Right renal cortex interstitium (tissue), 3 donors: ENCODE results near the gene HPS1. TPM values are rescaled to one million over a fixed set of nuclear protein-coding genes. Genes with fewer than 3 reads are reported as not detected.

Experiments used
- DNase-seq, 3 donors: peaks; one replicate each; pipeline ENCODE4 v3.0.0-alpha.2; 2013; ENCODE audit warnings: low read depth in 3 of 3, low spot score in 2 of 3
- polyA plus RNA-seq, 3 donors: library from polyadenylated mRNA; unstranded; fragments of 120-200 nt; gene quantifications; one replicate each; pipeline ENCODE4 v1.2.1, GENCODE V29; 2013; ENCODE audit not compliant: insufficient read length in 3 of 3

The HPS1 gene
- 10 to 100 TPM; 28.2 to 30.1 (median 29.4) TPM for polyA plus RNA-seq

DNA sequence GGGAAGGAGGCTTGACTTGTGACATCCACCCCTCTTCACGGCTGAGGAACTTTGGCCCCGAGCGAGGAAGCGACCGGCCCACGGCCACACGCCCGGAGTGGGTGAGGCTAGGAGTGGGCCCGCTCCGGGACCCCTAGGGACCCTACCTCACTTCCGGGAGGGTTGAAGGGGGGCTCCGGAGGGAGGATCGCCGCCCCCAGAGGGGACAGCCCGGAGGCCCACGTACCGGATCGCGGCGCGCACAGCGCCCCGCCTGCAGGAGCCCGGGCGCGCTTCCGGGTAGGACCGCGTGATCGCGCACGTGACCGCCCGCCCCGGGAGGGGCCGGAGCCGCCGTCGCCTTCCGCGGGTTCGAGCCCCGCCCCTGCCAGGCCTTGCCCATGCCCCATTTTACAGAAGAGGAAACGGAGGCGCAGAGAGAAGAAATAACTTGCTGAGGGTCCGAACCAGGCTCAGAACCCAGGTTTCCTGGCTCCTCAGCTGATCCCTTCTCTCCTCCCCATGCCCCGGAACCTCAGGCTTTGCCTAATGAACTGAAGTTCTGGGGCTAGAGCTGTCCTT is at the start of gene HPS1:
Gene HPS1, minus strand, starts transcription at position 275 of the 561 bp plus-strand sequence. CDS start 3,695 bp downstream, outside the sequence.
- peak in 2 of 3 donors; percentile 35 to 53 for DNase-seq

DNA sequence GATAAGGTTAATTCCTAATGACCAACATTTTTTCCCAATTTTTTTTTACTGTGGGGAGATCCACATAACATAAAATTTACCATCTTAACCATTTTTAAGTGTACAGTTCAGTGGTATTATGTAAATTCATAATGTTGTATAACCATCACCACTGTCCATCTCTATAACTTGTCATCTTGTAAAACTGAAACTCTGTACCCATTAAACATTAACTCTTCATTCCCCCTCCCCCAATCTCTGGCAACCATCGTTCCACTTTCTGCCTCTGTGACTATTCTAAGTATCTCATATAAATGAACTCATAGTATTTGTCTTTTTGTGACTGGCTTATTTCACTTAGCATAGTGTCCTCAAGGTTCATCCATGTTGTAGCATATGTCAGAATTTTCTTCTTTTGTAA is 46.0 kb upstream of the HPS1 start:
- DNase-seq, result no peak

DNA sequence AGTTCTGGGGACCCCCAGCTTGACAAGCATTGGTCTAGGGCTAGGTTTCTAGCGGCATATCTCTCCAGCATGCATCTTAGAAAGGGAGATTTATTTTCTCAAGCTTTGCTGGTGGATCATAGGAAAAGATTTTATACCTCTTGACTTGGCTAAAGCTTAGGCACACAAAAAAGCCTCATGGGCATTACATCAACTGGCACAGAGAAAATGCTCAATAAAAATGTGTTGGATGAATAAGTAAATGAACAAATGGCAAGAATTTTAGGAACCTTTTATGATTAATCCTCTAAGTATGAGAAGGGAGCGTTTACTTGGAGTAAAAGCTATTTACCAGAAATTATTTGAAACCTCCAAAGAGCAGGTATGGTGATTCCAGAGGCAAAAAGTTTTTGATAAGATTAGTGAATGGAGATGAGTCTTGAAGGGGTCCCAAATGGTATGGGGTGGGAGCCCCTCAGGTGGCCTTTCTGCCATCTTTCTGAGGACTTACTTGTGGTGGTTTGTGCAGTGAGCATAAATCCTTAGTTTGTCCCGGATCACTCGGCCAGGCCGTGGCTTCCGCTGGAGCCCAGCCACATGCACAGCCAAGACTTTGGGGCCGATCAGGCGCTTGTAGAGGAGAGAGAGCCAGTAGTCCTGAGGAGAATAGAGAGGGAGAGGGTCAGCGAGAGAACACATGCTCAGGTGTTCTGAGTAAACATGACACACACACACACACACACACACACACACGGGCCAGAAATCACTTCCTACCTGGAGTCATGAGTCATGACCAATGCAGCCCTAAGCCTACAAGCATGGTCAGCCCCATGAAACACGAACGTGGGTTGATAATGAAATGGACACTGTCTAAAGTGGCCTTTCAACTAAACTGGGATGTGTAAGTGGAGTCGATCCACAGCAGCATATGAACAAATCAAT is 43.1 kb upstream of the HPS1 start:
- DNase-seq, result no peak

DNA sequence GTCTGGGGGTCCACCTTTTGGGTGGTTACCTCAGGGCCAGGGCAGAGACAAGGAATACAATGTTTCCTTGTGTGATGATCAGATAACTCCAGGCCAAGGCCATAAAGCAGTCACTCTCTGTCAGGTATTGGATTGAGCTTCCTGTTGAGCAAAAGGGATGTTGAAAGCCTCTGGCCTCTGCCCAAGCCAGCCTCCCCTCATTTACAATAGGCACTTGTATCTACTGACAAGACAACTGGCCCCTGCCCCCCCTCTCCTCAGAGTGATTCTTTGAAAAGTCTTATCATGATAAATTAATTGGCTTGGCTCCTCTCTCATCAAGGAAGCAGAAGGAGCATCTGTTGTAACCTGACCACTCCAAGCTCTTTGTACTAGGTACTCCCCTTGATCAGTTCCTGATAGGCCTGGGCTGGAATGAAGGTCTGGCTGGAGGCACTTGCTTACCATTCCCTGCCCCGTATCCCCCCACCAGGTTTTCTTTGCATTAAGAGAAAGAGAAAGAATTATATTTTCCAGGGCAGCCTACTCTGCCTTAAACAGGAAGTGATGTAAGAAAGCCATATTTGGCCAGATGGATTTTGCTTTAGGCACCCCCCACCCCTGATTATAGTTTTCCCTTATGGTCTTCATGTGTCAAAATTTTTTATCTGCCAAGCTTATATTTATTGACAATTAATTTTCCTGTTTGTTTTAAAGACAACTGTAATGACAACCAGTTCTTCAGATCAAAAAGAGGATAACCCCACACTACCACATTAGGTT is 42.1 kb upstream of the HPS1 start:
- no peak for DNase-seq

DNA sequence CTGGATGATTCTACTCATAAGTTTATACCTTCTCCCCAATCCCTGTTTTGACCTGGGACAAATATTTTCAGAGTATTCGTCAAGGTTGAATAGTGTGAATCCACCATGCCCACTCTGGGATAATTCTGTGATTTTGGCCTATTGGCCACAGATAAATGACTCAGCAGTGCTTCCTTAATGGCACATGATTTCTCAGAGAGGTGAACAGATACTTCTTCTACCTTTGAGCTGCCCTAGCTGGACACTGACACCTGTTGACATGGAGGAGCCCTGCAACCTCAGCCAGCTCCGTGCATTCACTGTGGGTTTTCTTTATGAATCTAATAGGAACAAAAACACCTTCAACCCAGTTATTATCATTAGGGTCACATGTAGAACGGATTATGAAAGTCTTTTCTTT is 40.9 kb upstream of the HPS1 start:
- no peak for DNase-seq

DNA sequence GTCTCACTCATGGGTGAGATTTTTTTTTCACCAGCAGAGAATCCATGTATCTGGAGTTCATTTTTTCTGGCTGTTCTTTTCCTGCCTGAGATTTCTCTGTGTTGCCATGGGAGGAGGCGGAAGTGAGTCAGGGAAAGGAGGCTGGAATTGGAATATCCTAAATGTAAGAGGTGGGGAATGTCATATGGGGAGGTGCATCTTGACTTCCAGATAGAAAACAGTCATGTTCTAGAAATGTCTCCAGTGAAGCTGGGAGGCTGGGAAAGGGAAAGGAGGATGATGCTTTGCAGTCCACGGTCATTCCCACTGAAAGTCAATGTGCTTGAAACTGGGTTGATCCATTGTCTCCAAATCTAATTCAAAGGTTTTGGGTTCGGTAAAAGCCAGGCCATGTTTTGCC is 39.7 kb upstream of the HPS1 start:
- no peak for DNase-seq

DNA sequence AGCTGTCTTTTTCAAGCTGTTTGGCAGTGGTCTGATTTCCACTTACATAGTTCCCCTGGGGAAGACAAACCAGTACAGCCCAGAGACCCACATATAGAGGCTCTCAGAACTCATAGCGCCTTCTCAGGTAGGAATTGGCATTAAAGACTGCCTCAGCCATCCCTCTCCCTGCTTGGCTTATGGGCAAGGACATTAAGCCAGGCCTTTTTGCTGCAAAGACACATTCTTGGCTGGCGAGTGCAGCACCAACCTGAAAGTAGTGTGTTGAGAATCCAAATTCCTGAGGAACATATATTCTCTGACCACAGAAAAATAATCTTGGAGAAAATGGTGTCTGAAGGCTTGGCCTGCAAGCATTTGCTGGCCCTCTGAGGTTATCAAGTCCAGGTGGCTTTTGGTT is 39.2 kb upstream of the HPS1 start:
- no peak for DNase-seq

DNA sequence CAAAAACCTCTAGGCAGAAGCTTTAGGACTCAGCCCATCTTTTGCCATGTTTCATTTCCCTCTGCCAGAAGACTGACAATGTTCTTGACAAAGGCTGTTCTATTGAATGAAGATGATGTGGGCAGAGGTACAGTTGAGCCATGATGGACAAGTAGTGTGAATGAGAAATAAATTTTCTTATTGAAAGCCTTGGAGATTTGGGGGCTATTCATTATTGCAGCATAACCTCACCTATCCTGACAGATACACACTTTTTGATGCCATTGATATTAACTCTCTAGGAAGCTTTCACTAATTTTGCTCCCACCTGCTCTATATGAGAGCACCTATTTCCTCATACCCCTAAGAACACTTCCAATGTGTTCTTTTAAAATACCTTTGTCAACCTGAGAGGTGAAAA is 36.9 kb upstream of the HPS1 start:
- no peak for DNase-seq

DNA sequence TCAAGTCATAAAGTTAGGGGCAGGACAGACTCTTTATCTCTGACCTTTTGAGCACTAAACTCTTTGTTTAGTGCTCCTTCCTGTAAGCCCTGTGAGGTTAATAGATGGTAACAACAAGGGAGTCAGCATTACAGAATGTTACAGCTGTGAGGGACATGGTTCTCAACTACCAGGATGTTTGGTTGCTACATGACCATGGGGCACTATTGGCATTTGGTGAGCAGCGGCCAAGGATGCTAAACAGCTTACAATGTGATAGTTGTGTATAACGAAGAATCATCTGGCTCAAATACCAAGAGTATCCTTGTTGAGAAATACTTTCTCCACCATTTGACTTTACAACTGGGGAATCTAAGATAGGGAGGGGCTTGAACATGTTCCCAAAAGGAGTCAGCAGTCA is 35.4 kb upstream of the HPS1 start:
- DNase-seq, result no peak

DNA sequence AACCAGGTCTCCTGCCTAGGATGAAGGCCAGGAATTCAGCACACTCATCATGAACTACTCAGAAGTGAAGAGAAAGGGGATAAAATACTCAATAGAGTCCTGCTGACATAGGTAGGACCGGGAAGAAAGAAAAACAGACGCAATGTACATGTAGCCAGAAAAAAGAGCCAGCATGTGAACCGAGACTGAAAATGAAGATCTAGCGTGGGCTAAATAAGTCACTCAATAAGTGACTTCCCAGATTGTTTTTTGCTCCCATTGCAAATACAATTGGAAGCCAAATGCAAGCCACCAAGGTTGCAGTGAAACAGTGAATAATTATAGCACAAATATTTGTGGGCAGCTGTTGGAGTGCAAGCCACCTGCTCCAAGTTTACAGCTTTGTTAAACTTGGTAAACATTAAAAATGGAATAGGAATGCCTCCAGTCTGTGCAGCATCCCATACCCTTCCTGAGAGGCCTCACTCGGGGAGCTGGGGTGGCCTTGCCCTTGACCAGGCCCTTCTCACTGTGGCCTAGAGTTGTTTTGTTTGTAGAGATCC is 34.7 kb upstream of the HPS1 start:
- DNase-seq, result no peak

DNA sequence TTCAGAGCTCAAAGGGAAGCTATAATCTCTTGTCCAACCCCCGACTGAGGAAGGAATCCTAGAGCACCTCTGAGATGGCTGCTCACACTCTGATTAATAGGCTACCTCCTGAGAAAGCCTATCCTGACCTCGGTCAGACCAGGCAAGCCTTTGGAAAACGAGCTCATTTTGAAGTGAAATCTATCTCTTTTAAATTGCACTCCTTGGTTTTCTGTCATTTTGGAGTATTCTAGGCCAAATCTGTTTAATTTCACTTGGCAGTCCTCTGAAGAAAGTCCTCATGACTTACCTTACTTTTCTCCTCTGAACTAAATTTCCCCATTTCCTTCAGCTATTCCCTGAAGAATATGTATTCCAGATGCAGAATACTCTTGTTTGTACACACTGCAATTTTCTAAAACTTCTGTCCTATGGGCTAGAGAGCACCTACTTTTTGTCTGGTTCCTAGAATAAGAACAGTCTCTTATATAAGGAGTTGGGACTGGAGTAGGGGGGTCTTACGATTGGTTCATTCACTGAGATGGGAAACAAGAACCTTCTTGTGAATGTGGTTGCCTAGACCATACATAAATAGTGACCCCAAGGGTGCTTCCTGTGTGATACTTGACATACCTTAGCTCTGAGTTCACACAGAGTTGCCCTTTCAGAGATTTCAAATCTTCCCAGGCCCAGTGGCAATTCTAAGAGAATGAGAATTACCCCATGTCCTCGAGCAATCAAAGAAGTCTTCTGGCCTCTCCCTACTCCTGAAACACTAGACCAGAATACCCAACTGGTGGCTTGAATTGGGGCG is 31.9 kb upstream of the HPS1 start:
- DNase-seq, result no peak

DNA sequence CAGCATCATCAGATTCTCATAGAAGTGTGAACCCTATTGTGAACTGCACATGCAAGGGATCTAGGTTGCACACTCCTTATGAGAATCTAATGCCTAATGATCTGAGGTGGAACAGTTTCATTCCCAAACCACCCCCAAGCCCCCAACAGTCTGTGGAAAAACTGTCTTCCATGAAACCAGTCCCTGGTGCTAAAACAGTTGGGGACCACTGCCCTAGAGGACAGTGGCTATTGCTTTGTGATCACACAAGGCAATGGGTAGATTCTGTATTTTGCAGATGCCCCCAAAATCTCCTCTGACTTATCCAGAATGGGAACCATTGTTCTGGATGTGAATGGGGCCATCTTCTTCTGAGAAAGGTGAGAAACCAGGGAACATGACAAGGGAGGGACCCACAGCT is 31.1 kb upstream of the HPS1 start:
- DNase-seq, result no peak

DNA sequence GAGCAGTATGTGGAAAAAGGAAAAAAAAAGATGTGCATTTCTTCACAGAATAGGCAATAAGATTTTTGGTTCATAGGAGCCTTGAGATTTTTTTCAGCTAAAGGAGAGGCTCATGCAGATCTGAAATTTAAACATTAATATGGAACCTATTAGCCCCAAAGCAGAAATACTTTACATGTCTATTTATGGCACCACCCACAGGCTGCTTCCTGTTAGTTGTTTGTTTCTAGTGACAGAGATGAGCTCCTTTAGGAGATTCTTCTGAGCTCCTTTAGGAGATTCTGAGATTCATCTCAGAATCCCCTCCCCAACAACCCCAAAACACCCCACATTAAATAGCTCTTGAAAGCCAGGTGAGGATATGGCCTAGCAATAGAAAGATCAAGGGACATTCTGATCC is 27.9 kb upstream of the HPS1 start:
- DNase-seq, result no peak

DNA sequence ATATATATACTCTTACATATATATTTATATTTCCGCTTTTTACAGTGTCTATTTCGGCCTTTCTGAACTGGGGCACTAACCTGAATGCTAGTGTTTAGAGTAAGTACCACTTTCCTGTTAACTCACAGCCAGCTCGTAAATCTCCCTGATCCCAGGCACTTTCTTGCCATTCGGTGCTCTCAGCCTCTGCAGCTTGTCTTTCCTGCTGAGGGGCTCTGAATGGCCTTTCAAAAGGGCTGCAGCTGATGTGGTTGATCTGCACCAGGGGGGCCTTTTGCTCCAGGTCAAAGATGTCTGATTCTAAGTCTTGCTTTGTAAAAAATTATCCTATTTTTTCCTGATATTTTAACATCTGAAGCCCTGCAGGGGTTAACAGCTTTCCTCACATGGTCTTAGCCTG is 25.5 kb upstream of the HPS1 start:
- no peak for DNase-seq

DNA sequence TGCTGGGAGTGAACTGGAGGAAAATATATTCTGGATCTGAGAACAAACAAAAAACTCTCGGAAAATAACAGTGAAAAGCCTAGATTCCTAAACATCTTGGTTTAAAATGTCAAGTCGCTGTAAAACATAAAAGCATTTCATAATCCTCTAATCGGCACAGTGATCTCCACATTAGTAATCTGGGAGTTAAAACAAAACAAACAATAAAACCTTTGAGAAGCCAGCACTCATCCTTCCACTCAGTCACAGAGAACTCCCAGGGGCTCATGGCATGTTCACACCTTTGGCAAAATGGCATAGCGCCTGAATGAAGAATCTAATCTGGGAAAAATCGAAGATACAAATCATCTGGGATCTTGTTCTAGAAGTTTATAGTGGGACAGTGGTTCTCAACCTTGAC is 24.1 kb upstream of the HPS1 start:
- no peak for DNase-seq

DNA sequence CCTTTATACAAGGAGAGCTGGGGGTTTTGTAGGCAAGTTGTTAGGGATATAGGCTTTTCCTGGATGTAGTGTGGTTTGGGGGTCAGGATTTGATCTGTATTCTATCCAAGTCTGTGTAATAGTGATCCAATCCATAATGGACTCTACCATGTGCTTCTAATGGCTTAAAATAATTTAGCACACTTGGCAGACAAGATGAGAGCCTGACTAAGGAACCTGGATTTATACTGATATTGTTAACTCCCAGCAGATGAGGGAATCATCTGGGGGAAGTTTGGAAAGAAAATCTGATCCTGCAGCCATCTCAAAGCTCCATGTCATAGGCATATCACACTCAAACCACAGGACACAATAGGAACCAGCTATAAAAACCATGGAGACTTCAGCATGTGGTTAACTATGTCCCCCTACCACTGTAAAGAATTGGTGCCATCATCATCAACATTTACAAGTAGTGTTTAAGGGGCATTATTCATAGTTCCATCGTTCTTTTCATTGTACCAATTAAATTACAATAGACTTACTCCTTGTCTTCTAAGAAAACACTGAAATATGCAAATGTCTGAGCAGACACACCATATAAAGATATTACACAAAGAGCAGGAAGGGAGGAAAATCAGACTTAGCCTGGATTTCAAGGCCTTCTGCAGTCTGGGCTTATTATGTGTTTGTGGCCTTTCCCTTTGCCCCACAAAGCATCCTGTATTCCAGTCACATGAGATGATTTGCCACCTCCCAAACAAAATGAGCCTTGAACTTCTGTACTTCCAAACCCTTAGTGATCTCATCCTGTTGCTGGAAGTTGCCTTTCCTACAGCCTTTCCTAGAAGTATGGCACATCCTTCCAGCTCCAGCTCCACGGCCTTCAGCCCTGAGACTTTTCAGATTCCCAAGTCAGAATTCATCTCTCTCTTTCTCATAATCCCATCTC is 22.5 kb upstream of the HPS1 start:
- DNase-seq, result no peak

DNA sequence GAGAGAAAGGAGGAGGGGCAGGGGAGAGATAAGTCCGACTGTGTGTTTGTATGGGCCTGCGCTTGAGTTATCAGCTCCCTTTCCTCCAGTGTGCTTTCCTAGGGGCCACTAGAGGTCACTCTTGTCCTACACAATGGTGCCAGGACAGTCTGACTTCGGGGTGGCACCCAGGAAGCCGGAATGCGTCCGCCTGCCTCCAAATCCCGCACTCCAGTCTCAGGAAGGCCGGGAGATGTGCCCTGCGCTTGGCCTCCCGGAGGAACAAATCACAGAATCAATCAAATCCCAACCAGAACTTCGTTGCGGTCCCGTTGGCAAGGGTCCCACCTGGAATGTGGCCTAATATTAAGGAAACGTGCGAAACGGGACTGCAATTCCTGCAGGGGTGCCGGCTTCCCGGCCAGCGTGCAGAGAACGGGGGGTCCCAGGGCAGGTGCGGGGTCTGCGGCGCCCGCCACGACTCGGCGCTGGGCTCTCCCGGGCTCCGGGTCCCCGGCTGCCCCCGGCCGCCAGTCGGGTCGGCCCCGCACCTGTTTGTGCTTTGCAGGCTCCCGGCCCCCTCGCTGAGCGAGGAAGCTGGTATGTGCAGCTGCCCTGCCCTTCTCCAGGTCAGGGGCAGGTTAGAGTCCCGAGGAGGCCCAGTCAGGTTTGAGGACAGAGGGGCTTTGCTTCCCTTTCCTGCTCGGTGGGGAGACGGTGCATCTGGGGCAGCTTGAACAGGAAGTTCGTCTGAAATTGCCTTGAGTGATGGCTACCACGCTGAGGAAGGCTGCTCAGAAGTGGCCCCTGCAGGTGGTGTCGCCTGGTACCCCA is 21.0 kb upstream of the HPS1 start:
- DNase-seq, result peak; percentile 67 to 72 (median 70)

DNA sequence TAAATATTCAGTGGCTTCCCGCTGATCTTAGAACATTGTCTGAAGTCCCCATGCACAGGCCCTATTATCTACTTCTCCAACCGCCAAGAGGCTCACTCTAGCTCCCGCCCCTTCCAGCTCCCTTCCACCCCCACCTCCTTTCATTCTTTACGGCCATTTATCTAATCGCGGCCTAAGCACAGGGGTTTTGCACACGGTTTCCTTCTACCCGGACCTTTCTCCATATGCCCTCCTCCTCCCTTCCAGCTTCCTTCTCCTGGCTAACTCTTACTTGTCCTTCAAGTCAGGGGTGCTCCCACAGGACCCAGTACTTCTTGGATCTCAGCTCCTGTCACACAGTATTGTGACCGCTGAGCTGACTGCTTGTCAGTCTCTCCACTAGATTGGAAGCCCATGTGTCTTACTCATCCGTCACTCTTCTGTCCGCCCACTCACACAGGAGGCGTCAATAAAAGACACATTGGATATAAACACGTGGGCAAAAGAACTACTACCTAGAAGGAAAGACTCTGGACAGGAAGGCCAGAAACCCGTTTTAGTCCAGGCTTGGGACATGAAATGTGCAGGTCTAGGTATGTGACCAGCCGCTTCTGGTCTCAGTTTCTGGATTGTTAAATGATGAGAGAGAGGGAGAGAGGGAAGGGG is 20.2 kb upstream of the HPS1 start:
- no peak for DNase-seq
